DMS53 treated with DMSO at 0.1 percent for 48 hours (cell line): Measurements from ENCODE around the gene BNC2.

Source experiments
- DNase-seq: peaks from one replicate; lab custom pipeline; 2025; ENCODE audit not compliant: unreplicated experiment; lab: John Stamatoyannopoulos, UW

The BNC2 gene

GRCh38 chr9:16817002-16817401 lies 53.5 kb downstream of the BNC2 start:
- DNase-seq: no peak

- DNase-seq: no peak
These were observed 54.5 kb downstream of the BNC2 start for GRCh38 chr9:16816011-16816410.

- DNase-seq: no peak
These were observed 55.4 kb downstream of the BNC2 start for GRCh38 chr9:16815079-16815478.

GRCh38 chr9:16813838-16814237 lies 56.6 kb downstream of the BNC2 start:
- no peak for DNase-seq

GRCh38 chr9:16811987-16812685 lies 58.3 kb downstream of the BNC2 start:
- no peak for DNase-seq

- no peak for DNase-seq
These were observed 60.4 kb downstream of the BNC2 start for GRCh38 chr9:16809912-16810610.

GRCh38 chr9:16806674-16807073 lies 63.8 kb downstream of the BNC2 start:
- DNase-seq: no peak

GRCh38 chr9:16803648-16804047 lies 66.8 kb downstream of the BNC2 start:
- DNase-seq: no peak

- no peak for DNase-seq
These were observed 68.5 kb downstream of the BNC2 start for GRCh38 chr9:16801871-16802466.

GRCh38 chr9:16796304-16796825 lies 74.1 kb downstream of the BNC2 start:
- DNase-seq: no peak

- no peak for DNase-seq
These were observed 75.4 kb downstream of the BNC2 start for GRCh38 chr9:16794871-16795639.

- no peak for DNase-seq
These were observed 76.4 kb downstream of the BNC2 start for GRCh38 chr9:16794103-16794502.

- DNase-seq: no peak
These were observed 82.7 kb downstream of the BNC2 start for GRCh38 chr9:16787724-16788123.

- no peak for DNase-seq
These were observed 86.5 kb downstream of the BNC2 start for GRCh38 chr9:16784002-16784401.

GRCh38 chr9:16782490-16782889 lies 88.0 kb downstream of the BNC2 start:
- DNase-seq: no peak

GRCh38 chr9:16775330-16775729 lies 95.1 kb downstream of the BNC2 start:
- DNase-seq: no peak

- no peak for DNase-seq
These were observed 96.9 kb downstream of the BNC2 start for GRCh38 chr9:16773617-16774016.

GRCh38 chr9:16773116-16773515 lies 97.4 kb downstream of the BNC2 start:
- no peak for DNase-seq

- DNase-seq: no peak
These were observed 99.1 kb downstream of the BNC2 start for GRCh38 chr9:16771356-16771755.

GRCh38 chr9:16769291-16769690 lies 101.2 kb downstream of the BNC2 start:
- no peak for DNase-seq

- DNase-seq: no peak
These were observed 101.7 kb downstream of the BNC2 start for GRCh38 chr9:16768816-16769215.
